Measurements from ENCODE around the gene SLC35B3.
"Not testable (repeated sequence)": the region's sequence is repeated elsewhere in the genome, so short reads cannot be mapped to it uniquely, and the experiment has no call there.

The SLC35B3 gene

DNA sequence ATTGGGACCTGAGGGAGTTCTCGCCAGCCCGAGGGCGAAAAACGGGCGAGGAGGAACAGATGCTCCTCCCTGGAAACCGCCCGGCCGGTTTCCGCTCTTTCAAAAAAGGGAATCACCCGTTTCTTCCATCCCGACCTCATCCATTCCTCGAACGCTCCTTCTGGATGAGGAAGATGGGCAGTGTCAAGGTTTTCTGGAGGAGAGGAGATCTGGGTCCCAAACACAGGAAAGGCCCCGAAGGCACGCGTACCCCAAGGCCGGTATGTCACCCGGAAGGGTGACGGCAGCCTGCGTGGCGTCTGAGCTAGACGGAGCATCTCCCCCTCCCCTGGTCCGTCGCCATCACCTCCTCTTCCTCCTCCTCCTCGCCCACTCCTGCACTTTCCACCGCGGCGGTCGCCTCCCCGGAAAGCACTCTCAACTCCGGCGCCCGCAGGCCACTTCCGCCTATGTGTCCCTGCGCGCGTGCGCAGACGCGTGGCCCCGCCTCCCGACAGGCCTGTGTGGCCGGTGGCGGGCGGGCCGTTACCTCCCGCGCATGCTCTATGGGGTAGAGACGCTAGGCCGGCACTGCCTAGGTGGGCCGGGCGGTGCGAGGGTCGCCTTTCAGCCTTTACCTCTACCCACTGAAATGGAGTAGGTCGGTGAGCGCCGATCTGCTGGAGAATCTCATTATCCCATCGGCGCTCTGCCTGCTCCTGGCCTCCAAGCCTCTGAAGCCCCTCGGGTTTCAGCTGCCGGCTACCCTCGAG lies at the start of gene SLC35B3:
Gene SLC35B3, minus strand, starts transcription at position 453 of the 752 bp plus-strand sequence.
- DNase-seq = peak; percentile 92

DNA sequence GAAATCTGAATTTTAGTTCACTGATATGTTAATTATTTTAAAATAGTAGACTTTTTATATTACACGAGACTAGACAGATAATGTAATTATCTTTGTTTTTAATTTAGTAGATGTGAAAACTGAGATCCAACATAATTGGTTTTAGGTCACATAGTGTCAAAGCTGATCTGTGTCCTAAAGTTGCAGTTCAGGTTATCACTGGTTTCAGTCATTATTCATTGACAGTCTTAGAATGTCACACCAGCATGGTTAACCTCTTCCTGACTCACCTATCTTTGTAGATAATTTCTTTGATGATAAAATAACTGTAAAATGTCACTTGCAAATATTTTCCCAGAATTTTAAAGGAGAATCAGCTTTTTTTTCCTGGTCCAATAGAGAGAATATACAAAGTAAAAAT lies 48.3 kb upstream of the SLC35B3 start:
- DNase-seq = no peak

DNA sequence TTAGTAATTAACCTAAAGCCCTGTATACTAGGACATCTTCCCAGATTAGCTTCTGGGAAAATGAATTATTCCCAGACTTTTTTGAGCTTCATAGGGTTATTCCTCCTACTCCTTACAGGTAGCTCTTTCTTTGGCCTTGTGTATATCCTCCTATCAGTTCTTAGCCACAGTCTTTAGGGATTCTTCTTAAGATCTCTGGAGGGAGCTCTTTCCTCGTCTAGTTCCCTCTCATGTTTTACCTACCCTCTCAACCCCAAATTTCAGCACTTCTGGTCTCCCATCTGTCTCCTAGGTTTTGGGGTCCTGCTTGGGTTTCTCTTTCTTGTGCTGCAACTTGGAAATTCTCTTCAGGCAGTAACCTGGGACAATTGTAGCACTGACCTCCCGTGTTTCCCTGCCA lies 46.4 kb upstream of the SLC35B3 start:
- DNase-seq = peak; percentile 8

DNA sequence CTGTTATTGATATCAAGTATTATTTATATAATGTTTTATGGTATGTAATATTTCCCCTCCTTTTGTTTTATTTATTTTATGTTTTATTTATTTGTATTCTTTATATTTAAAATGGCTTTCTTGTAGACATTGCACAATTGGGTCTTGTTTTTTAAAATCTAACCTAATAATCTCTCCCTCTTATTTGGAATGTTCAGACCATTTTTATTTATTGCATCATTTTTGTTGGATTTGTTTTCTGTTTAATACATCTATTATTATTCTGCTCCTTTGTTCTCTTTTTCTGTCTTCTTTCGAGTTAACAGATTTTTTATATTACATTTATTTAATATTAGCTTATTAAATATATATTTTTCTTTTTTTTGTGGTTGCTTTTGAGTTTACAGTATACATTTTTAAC lies 43.1 kb upstream of the SLC35B3 start:
- DNase-seq = no peak

DNA sequence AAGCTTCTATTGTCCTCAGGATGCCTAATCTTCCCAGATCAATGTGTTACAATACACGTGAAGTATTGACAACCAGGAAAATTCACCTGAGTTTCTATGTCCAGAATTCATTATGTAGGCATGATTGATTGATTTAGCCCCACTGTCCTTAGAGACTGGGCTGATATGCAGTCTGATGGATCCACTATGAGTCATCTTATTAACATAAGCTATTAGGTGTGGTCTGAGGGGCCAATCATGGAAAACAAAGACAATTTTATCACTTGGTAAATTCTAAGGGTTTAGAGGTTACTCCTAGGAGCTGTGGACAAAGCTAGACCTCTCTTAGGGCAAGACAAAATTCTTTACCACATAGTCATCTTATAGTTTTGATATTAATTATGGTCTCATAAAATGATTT lies 41.3 kb upstream of the SLC35B3 start:
- no peak for DNase-seq

DNA sequence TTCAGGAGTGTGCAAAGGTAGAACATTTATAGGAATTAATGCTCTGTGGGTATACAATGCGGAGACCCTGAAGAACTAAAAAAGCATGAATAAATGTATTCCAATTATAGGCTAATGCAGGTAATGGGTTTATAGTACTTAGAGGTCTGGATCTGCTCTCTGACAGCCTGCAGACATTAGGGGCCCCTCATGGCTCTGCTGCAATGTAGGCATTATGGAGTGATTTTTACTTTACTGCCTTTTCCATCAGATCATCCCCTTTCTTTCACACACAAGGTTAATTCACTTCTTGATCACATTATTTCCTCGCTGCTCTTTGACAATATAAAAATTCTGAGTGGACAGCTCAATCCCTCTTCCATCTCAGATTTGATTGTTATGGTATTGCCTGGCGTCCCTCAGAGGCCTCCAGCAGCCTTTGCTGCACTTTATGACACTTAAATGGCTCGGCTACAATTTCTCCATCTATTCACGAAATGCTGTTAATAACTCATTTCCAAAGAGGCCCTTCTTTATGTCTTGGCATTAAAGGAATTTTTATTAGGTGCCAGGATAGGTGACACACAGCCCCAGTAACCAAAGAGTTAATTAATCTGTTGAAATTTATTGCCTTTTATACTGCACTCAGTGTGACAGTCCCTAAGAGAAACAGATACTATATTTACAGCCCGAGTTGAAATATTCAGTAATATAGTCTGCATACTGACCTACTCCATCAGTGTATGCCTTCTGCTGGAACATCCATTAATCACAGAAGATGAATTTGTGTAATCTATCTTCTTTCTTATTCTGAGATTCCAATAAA lies 33.4 kb upstream of the SLC35B3 start:
- no peak for DNase-seq

DNA sequence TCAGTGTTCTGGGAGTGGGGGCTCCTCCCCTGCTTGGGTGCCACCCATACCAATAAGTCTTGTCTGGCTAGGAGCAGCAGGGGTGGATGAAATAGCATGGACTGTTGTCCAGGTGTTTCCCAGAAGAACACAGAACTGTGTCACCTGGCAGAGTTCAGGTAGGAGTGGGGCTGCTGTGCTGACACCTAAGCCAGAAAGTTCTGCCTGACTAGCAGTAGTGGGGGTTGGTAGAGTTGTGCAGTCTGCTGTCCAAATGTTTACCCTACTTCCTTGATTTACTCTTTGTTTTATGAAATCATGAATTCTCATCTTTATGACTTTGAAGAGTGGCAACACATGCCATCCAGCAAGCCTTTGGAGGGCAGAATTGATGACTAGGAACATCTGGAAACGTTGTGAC lies 27.3 kb upstream of the SLC35B3 start:
- DNase-seq = no peak

DNA sequence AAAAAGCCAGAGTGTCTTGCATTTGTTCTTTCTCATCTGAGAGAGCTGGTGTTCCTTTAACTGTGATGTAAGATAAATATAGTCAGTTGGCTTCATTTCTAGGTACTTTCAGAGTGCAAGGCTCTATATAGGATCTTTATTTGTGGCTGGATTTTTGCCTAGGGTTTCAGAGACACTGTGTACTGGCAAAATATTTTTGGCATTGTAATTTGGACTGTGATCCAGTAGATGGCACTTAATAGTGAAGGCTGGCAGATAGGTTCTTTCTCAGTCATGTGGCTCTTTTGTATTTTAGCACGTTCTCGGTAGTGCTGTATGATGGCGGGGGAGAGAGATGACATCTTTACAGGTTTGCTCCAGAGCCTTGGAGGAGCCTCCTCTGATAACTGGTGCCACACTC lies 26.8 kb upstream of the SLC35B3 start:
- DNase-seq = no peak

DNA sequence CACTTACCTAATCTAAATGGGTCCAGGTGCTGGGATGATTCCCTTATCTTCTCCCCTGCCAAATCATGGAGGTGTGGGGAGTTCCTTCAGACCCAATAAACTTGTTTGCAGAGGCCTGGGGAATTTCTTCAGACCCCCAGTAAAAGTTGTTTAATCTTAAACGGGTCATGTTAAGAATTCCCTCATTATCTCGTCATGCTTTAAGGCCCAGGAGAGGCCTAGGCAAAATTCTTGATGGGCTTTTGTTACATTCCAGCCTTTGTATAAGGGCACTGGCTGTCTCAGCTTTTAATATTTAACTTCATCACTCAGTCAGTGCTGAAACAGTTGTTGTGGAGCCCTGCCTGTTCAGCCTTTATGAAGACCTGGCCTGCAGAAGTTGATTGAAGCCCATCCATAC lies 11.0 kb upstream of the SLC35B3 start:
- no peak for DNase-seq

DNA sequence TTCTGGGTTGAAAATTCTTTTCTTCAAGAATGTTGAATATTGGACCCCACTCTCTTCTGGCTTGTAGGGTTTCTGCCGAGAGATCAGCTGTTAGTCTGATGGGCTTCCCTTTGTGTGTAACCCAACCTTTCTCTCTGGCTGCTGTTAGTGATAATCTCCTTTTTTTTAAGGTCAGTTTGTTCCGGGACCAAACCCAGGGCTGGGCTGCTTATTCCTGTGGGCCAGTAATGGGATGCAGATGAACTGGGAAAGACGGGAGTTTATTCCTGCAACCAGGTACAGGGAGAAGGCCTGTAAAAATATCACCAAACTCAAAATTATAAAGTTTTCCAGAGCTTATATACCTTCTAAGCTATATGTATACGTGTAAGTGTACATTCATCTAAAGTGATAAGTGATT lies 10.6 kb upstream of the SLC35B3 start:
- DNase-seq = not testable (repeated sequence)

DNA sequence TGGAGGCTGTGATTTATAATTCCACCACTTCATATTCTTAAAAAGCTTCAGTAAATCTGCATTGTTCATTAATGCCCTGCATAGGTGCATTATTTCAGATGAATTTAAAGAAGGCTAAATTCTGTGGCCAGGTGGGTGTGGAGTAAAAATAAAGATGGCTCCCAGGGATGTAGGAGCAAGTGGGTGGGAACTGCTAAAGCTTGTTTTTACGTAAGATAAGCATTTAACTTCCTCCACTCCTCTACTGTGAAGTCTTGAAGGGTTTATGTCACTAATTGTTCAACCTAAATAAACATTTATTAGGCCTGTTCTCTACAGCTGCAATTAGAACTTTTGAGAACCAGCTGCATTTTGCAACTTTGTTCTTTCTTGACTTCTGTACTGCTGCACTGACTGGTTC lies 6.8 kb upstream of the SLC35B3 start:
- DNase-seq = no peak

DNA sequence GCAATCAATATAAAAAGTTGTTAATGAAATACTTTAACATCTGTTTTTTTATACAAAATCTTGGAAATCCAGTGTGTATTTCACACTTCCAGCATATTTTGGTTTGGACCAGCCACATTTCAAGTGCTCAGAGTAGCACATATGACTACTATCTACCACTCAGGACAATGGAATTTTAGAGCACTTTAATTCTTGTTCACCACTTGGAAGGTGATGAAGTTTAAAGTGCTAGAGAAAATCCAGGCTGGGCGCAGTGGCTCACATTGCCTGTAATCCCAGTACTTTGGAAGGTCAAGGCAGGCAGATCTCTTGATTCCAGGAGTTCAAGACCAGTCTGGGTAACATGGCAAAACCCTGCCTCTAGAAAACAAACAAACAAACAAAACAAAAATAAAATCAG lies 6.1 kb upstream of the SLC35B3 start:
- no peak for DNase-seq

DNA sequence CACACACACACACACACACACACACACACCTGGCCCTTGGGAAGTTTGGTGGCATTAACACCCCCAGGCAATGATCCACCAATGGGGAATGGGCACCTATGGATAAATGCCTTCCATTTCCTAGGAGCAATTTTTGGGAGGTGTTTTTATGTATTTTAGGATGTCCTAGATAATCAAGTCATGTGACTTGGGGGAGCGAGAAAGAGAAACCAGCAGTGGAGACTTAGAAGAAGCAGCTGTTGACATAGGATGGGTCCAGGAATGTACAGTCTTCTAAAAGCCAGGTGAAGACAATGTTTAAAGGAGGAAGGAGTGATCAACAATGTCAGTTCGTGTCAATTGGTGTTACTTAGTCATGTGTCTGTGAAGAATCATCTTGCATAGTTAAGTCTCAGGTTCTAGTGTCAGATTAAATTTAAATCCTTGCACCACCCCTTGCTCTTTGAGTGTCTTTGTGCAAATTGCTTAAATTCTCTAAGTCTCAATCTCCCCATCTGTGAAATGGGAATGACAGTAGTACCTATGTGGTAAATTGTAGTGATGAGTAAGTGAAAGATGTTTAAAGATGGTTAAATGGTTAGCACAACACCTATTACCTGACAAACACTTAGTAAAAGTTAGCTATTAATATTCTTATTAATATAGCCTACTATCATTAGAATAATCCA lies 4.4 kb upstream of the SLC35B3 start:
- DNase-seq = no peak

DNA sequence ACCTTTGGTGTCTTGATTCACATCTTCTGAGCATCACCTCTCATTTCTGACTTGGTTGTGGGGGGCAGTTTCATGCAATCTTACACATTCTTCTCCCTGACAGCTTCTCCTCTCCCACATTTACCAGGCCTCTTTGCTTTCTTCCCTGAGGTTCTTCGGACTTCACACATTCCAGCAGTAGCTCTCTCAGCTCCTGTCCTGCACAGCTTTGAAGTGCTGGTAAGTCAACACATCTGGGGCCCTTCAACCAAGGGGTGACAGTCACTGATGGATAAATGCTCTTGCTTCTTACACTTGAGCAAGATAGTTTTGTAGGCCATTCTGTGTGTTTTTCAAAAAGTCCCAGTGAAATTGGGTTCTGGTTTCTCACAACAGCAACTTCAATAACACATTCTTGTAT lies 2.5 kb upstream of the SLC35B3 start:
- no peak for DNase-seq

DNA sequence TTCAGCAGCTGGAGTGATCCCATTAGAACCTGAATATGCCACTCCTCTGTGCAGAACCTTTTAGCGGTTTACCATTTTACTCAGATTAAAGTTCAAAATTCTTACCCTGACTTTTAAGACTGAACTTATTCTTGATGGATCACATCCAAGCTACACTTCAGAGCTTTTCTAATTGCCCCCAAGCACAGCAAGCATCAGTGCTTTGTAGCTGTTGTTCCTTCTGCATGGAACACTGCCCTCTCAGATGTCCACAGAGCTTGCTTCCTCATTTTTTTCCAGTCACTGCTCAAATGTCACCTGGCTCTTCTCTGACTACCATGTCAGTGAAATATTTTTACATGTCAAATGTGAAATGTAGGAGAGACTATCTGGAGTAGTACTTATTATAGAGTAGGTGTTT lies 1.6 kb upstream of the SLC35B3 start:
- no peak for DNase-seq

DNA sequence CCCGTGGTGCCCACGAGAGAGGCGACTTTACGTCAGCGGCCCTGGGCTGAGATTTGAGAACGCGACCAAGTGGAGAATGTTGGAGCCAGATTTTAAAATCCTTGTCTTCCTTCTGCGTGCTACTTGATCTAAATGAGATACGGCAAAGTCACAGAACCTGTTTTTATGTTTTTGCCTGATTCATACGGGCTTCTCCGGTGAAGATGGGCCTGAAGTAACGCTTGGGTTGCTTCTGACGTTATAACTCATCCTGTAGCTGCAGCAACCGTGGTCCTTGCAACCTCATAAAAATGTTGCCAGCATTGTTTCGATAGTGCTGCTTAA lies 462 bp upstream of the SLC35B3 start:
- no peak for DNase-seq

DNA sequence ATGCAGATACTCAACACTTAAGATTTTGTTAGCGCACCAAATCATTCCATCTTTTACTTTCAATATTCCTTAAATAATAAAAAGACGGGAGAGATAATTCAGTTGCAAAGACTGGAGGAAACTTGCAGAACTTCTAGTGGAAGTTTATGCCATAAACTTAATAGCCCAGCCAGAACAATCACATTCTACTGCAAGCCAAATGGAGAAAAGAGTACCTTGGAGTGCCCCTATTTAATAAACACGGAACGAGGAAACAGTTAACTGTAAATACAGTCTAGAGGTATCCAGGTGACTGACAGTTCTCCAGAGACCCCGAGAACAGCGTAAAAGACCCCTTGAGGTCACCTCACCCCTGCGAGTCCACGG lies 635 bp downstream of the SLC35B3 start:
- no peak for DNase-seq

DNA sequence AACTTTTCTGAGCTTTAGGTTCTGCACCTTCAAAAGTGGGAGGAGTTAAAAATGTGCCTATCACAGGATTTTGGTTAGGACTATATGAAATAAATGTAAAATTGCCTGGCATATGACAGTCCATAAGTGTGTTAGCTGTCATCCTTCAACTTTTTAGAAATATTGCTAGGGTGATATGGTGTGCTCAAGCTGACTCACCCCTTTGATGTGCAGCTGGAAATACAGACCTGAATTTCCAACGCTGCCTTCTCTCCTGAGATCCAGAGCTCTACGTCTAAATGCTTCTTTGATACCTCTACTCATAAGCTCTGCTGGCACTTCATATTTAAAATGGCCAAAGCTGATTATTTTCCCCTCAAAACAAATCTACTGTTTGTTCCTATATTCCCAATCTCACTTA lies 2.7 kb downstream of the SLC35B3 start:
- no peak for DNase-seq

DNA sequence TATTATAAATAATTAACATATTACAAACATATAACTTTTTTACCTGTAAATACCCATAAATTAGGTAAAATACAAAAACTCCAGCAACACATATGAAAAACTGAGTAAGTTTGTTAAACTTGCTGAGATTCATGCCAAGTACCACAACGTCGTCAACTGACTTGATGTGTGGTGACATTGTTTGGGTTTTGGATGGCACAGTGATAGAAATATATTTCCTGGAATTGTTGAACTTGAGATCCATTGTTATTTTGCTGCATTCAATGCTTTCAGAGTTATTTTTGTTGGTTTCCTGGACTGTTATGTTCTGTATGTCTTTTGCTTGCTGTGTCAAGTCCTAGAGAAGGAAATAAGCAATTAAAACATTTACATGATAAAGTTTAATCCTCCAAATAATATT lies 5.5 kb downstream of the SLC35B3 start:
- no peak for DNase-seq

DNA sequence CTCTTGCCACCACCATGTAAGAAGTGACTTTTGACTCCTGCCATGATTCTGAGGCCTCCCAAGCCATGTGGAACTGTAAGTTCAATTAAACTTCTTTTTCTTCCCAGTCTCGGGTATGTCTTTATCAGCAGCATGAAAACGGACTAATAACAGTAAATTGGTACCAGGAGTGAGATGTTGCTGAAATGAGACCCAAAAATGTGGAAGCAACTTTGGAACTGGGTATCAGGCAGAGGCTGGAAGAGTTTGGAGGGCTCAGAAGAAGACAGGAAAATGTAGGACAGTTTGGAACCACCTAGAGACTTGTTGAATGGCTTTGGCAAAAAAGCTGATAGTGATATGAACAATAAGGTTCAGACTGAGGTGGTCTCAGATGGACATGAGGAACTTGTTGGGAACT lies 8.8 kb downstream of the SLC35B3 start:
- DNase-seq = not testable (repeated sequence)

DNA sequence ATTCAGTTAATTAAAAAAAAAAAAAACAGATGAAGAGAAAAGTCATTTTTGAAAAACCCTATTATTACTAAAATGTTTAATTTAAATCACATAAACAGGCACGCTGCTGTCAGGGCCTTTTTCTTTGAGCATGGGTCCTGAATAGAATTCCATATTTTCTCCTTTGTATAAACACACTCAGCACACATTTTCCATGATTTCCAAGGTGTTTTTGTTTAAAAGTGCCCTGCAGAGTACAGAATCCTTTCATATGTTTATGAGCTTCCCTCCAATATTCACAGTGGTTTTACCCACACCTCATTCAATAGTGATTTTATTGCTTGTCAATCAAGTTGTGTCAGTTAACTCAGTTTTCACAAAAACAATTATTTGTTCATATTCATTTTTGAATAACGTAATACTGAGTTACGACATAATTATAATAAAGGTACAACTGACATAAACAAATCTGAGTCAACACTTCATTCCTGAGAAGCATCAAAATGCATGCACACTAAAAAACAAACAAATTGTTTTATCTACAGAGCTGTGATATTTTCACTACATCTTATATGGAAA lies 15.2 kb downstream of the SLC35B3 start:
- no peak for DNase-seq

DNA sequence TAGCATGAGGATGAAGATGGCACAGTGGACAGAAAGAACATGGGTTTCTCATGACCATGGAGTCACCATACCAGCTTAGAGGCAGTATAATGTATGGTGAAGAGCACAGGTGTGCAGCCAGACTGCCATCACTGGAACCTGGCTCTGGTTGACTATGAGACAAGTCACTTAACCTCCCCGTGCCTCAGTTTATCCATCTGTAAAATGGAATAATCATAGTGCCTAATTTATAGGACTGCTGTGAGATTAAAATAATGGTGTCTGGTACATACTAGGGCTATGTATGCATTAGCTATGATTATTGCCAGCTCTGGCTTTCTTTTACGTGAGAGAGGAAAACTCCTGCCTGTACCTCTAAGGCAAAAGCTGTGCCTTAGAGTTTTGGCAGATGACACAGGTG lies 19.4 kb downstream of the SLC35B3 start:
- no peak for DNase-seq

DNA sequence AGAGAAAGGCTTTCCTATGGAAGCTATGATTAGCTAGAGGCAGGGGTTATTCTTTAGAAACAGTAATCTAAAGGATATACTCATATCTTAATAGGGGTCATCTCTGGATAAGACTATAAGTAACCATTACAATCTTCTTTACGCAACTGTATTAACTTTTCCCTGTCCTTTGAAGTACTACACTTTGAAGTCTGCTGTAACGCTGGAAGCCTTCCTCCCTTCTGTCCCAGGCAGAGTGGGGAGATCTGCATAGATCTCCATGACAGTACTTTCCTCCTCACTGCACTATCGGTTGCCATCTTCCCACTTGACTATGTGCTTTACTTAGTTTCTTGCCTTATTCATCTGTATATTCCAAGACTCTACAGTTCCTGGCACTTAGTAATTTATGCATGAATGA lies 20.1 kb downstream of the SLC35B3 start:
- no peak for DNase-seq

DNA sequence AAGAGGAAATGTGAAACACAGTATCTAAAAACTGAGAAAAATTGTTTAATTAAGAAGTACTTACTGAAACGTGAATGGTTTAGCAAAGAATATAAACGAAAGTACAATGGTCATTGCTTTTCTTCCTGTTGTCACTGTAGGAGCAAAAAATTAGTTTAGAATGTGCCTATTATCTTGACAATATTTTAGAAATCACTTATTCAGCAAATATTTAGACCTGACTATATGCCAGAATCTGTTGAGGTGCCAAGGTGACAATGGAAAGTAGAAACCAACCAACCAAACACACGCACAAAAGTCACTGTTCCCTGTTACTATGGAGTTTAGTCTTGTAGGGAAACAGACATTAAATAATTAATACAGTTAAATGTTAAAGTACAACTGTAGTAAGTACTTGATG lies 20.5 kb downstream of the SLC35B3 start:
- no peak for DNase-seq

Measured in EL (cell line).